ENCODE data around the gene WWC2. TPM values are rescaled to one million over a fixed set of nuclear protein-coding genes. Genes with fewer than 3 reads are reported as not detected.
"Not testable (repeated sequence)": the region's sequence is repeated elsewhere in the genome, so short reads cannot be mapped to it uniquely, and the experiment has no call there.

The WWC2 gene
- total RNA-seq, 1 donor from 2014 or later, result 13.5 TPM

- DNase-seq (ENCODE audit: low spot score in 2 of 2) (no peak), FAIRE-seq (no peak)
Observed at GRCh38 chr4:183321516-183321915, 222.5 kb downstream of the WWC2 start.

- no peak for DNase-seq (ENCODE audit: low spot score in 2 of 2)
- no peak for FAIRE-seq
Observed at GRCh38 chr4:183322326-183322725, 223.3 kb downstream of the WWC2 start, which contains the start of gene CLDN24. TSS of gene CLDN24 (minus strand) at chr4:183322426. CDS start at chr4:183322426, 0 bp downstream.

GRCh38 chr4:183323295-183323694, 224.2 kb downstream of the WWC2 start:
- FAIRE-seq (no peak), DNase-seq (ENCODE audit: low spot score in 2 of 2) (no peak)

- not testable (repeated sequence) for FAIRE-seq; DNase-seq (ENCODE audit: low spot score in 2 of 2)
Observed at GRCh38 chr4:183324056-183324455, 225.0 kb downstream of the WWC2 start.

- no peak for DNase-seq (ENCODE audit: low spot score in 2 of 2)
- FAIRE-seq, result no peak
Observed at GRCh38 chr4:183324619-183325018, 225.6 kb downstream of the WWC2 start.

- not testable (repeated sequence) for DNase-seq (ENCODE audit: low spot score in 2 of 2); FAIRE-seq
Observed at GRCh38 chr4:183326387-183326786, 227.3 kb downstream of the WWC2 start.

GRCh38 chr4:183326853-183327252, 227.8 kb downstream of the WWC2 start:
- DNase-seq (ENCODE audit: low spot score in 2 of 2) (no peak), FAIRE-seq (no peak)

GRCh38 chr4:183327827-183328226, 228.8 kb downstream of the WWC2 start:
- no peak for DNase-seq (ENCODE audit: low spot score in 2 of 2)
- FAIRE-seq, result no peak

GRCh38 chr4:183328832-183329231, 229.8 kb downstream of the WWC2 start:
- DNase-seq (ENCODE audit: low spot score in 2 of 2) (no peak), FAIRE-seq (no peak)

GRCh38 chr4:183329244-183329643, 230.2 kb downstream of the WWC2 start:
- FAIRE-seq (no peak), DNase-seq (ENCODE audit: low spot score in 2 of 2) (no peak)

- DNase-seq (ENCODE audit: low spot score in 2 of 2), result no peak
- FAIRE-seq, result no peak
Observed at GRCh38 chr4:183329954-183330742, 231.1 kb downstream of the WWC2 start.

GRCh38 chr4:183330841-183331240, 231.8 kb downstream of the WWC2 start:
- DNase-seq (ENCODE audit: low spot score in 2 of 2) (no peak), FAIRE-seq (no peak)

GRCh38 chr4:183332447-183332846, 233.4 kb downstream of the WWC2 start:
- no peak for FAIRE-seq
- no peak for DNase-seq (ENCODE audit: low spot score in 2 of 2)

- DNase-seq (ENCODE audit: low spot score in 2 of 2) (no peak), FAIRE-seq (no peak)
Observed at GRCh38 chr4:183333202-183333601, 234.1 kb downstream of the WWC2 start.

GRCh38 chr4:183333983-183334382, 234.9 kb downstream of the WWC2 start:
- DNase-seq (ENCODE audit: low spot score in 2 of 2) (no peak), FAIRE-seq (no peak)

- DNase-seq (ENCODE audit: low spot score in 2 of 2) (no peak), FAIRE-seq (no peak)
Observed at GRCh38 chr4:183335369-183335940, 236.4 kb downstream of the WWC2 start.

GRCh38 chr4:183337349-183337748, 238.3 kb downstream of the WWC2 start:
- DNase-seq (ENCODE audit: low spot score in 2 of 2) (no peak), FAIRE-seq (no peak)

GRCh38 chr4:183337833-183338232, 238.8 kb downstream of the WWC2 start:
- DNase-seq (ENCODE audit: low spot score in 2 of 2), result no peak
- FAIRE-seq, result no peak

GRCh38 chr4:183342541-183343533, 243.8 kb downstream of the WWC2 start:
- no peak for FAIRE-seq
- peak in 1 of 2 donors; percentile 31 for DNase-seq (ENCODE audit: low spot score in 2 of 2)

- no peak for FAIRE-seq
- no peak for DNase-seq (ENCODE audit: low spot score in 2 of 2)
Observed at GRCh38 chr4:183343730-183344129, 244.7 kb downstream of the WWC2 start.

All from frontal cortex (tissue), 4 donors.